HepG2 (cell line): Measurements from ENCODE around the gene CLIP2. TPM values are rescaled to one million over a fixed set of nuclear protein-coding genes. Genes with fewer than 3 reads are reported as not detected.

Source experiments
- FOXK1 ChIP-seq: sonication (generic); formaldehyde crosslinking; IDR thresholded peaks from 2 replicates; pipeline ENCODE4 v1.4.0; 2020; ENCODE audit warnings: low read depth, missing genetic modification reagents, borderline replicate concordance
- GATAD2A ChIP-seq: IDR thresholded peaks from 2 replicates; pipeline ENCODE4 v1.6.1; 2016
- MBNL3 ChIP-seq: fragments of 250-450 bp; sonication (Bioruptor Pico); conservative IDR thresholded peaks from 2 replicates; pipeline ENCODE4 v1.8.0; 2022; ENCODE audit warnings: mild to moderate bottlenecking, inconsistent platforms
- PITX1 ChIP-seq: sonication (generic); formaldehyde crosslinking; IDR thresholded peaks from 2 replicates; pipeline ENCODE4 v1.5.1; 2020; ENCODE audit warnings: mild to moderate bottlenecking, missing genetic modification reagents
- REPIN1 ChIP-seq: sonication (generic); formaldehyde crosslinking; IDR thresholded peaks from 2 replicates; pipeline ENCODE4 v1.8.0; 2022; ENCODE audit warnings: missing genetic modification reagents, low read depth, mild to moderate bottlenecking, borderline replicate concordance
- TCF12 ChIP-seq, 2 experiments: fragments of 450-650 bp in 1 of 2; sonication (generic) in 1 of 2; formaldehyde crosslinking in 1 of 2; IDR thresholded peaks; 2 replicates each; pipeline versions ENCODE4 v1.6.1 to v1.8.0; 2017 to 2022; ENCODE audit warnings: antibody characterized with exemption in 1 of 2, mild to moderate bottlenecking in 1 of 2, missing genetic modification reagents in 1 of 2, moderate library complexity in 1 of 2
- TFDP1 ChIP-seq: IDR thresholded peaks from 2 replicates; pipeline ENCODE4 v1.6.1; 2016; ENCODE audit warnings: missing compliant biosample characterization, missing genetic modification reagents, borderline replicate concordance
- ZBTB42 ChIP-seq: sonication (generic); formaldehyde crosslinking; IDR thresholded peaks from 2 replicates; pipeline ENCODE4 v1.5.0; 2020; ENCODE audit warnings: mild to moderate bottlenecking, missing genetic modification reagents
- ZFYVE20 ChIP-seq: sonication (generic); formaldehyde crosslinking; IDR thresholded peaks from 2 replicates; pipeline ENCODE4 v1.8.0; 2023; ENCODE audit warnings: low read depth, mild to moderate bottlenecking, moderate library complexity, missing genetic modification reagents, borderline replicate concordance
- ZNF121 ChIP-seq: sonication (generic); formaldehyde crosslinking; IDR thresholded peaks from 2 replicates; pipeline ENCODE4 v1.5.0; 2020; ENCODE audit warnings: mild to moderate bottlenecking, missing genetic modification reagents
- ZNF605 ChIP-seq: sonication (generic); formaldehyde crosslinking; IDR thresholded peaks from 2 replicates; pipeline ENCODE4 v1.8.0; 2022; ENCODE audit warnings: mild to moderate bottlenecking, missing genetic modification reagents
- ZNF891 ChIP-seq: sonication (generic); formaldehyde crosslinking; IDR thresholded peaks from 2 replicates; pipeline ENCODE4 v1.5.0; 2020; ENCODE audit warnings: mild to moderate bottlenecking, missing genetic modification reagents
- ZSCAN12 ChIP-seq: sonication (generic); formaldehyde crosslinking; IDR thresholded peaks from 2 replicates; pipeline ENCODE4 v1.9.0; 2021; ENCODE audit warnings: mild to moderate bottlenecking, missing genetic modification reagents
- polyA plus RNA-seq, 8 experiments: library from polyadenylated mRNA; depleted of rRNA in 3 of 8; stranded (reverse) in 7 of 8; unstranded in 1 of 8; fragments of >200 nt; fragmentation: Illumina TruSeq in 4 of 8; extraction: Trizol in 4 of 8; gene quantifications; 2 replicates each; pipeline versions ENCODE4 v1.2.1 to v1.2.3, GENCODE V29; 2011 to 2016; ENCODE audit warnings: low read depth in 4 of 8, missing spikeins in 1 of 8, mixed read lengths in 1 of 8; ENCODE audit not compliant: insufficient read depth in 1 of 8
- total RNA-seq, 5 experiments: library from RNA; depleted of rRNA; stranded (reverse); fragments of >200 nt; fragmentation: Illumina TruSeq; extraction: Trizol; gene quantifications; 2 replicates each; pipeline ENCODE4 v1.2.3, GENCODE V29; 2016; ENCODE audit warnings: low read depth in 1 of 5
- TF ChIP-seq, protein P1 (sequence below): sonication (generic); formaldehyde crosslinking; IDR thresholded peaks from 2 replicates; pipeline ENCODE4 v1.4.0; 2020; ENCODE audit warnings: missing genetic modification reagents
- TF ChIP-seq, protein P2 (sequence below): sonication (generic); formaldehyde crosslinking; IDR thresholded peaks from 2 replicates; pipeline ENCODE4 v1.4.0; 2020; ENCODE audit warnings: missing genetic modification reagents, borderline replicate concordance
- TF ChIP-seq, protein P3 (sequence below): sonication (generic); formaldehyde crosslinking; IDR thresholded peaks from 2 replicates; pipeline ENCODE4 v1.4.0; 2020; ENCODE audit warnings: missing genetic modification reagents
- TF ChIP-seq, protein P4 (sequence below), 2 experiments: sonication (generic) in 1 of 2; formaldehyde crosslinking in 1 of 2; IDR thresholded peaks; 2 replicates each; pipeline versions ENCODE4 v1.4.0 to v1.6.1; 2018 to 2020; ENCODE audit warnings: missing genetic modification reagents in 2 of 2, borderline replicate concordance in 1 of 2, low read depth in 1 of 2, mild to moderate bottlenecking in 1 of 2, missing biosample characterization in 1 of 2

Gene CLIP2
- total and polyA plus RNA-seq, 2 of the 13 experiments (the other 11 are each of a cell fraction or from before 2014, with no cell fraction given): 6.5 to 17.4 TPM

GRCh38 chr7:74417419-74417971 lies 128.3 kb downstream of the CLIP2 start (continued):
- no peak for TF ChIP-seq TFDP1 (CRISPR knock-in tag)
- TF ChIP-seq, protein P1, sequence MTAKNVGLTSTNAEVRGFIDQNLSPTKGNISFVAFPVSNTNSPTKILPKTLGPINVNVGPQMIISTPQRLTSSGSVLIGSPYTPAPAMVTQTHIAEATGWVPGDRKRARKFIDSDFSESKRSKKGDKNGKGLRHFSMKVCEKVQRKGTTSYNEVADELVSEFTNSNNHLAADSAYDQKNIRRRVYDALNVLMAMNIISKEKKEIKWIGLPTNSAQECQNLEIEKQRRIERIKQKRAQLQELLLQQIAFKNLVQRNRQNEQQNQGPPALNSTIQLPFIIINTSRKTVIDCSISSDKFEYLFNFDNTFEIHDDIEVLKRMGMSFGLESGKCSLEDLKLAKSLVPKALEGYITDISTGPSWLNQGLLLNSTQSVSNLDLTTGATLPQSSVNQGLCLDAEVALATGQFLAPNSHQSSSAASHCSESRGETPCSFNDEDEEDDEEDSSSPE: no peak
- peak; percentile 45 for TF ChIP-seq GATAD2A
- peak; percentile 89 for TF ChIP-seq ZNF121 (CRISPR knock-in tag)
- peak; percentile 71; the same call in 1 of the 2 replicates for TF ChIP-seq ZNF605
- no peak for TF ChIP-seq ZSCAN12
- peak; percentile 56; the same call in 1 of the 2 replicates for TF ChIP-seq PITX1
- TF ChIP-seq ZNF891 (CRISPR knock-in tag): peak; percentile 60; the same call in 1 of the 2 replicates
- TF ChIP-seq MBNL3 (CRISPR knock-in tag): no peak
- TF ChIP-seq FOXK1 (CRISPR knock-in tag): 0 out of 2 replicates have a peak, but pooled peaks have one; percentile 18
- TF ChIP-seq ZFYVE20: no peak
- TF ChIP-seq, protein P2, sequence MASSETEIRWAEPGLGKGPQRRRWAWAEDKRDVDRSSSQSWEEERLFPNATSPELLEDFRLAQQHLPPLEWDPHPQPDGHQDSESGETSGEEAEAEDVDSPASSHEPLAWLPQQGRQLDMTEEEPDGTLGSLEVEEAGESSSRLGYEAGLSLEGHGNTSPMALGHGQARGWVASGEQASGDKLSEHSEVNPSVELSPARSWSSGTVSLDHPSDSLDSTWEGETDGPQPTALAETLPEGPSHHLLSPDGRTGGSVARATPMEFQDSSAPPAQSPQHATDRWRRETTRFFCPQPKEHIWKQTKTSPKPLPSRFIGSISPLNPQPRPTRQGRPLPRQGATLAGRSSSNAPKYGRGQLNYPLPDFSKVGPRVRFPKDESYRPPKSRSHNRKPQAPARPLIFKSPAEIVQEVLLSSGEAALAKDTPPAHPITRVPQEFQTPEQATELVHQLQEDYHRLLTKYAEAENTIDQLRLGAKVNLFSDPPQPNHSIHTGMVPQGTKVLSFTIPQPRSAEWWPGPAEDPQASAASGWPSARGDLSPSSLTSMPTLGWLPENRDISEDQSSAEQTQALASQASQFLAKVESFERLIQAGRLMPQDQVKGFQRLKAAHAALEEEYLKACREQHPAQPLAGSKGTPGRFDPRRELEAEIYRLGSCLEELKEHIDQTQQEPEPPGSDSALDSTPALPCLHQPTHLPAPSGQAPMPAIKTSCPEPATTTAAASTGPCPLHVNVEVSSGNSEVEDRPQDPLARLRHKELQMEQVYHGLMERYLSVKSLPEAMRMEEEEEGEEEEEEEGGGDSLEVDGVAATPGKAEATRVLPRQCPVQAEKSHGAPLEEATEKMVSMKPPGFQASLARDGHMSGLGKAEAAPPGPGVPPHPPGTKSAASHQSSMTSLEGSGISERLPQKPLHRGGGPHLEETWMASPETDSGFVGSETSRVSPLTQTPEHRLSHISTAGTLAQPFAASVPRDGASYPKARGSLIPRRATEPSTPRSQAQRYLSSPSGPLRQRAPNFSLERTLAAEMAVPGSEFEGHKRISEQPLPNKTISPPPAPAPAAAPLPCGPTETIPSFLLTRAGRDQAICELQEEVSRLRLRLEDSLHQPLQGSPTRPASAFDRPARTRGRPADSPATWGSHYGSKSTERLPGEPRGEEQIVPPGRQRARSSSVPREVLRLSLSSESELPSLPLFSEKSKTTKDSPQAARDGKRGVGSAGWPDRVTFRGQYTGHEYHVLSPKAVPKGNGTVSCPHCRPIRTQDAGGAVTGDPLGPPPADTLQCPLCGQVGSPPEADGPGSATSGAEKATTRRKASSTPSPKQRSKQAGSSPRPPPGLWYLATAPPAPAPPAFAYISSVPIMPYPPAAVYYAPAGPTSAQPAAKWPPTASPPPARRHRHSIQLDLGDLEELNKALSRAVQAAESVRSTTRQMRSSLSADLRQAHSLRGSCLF: no peak
- TF ChIP-seq REPIN1 (CRISPR knock-in tag): 0 out of 2 replicates have a peak, but pooled peaks have one; percentile 31
- TF ChIP-seq ZBTB42 (CRISPR knock-in tag): no peak
- TF ChIP-seq TCF12 (IDR thresholded peaks at IDR 0.05): no peak
- TF ChIP-seq TCF12 (CRISPR knock-in tag; IDR thresholded peaks at IDR 0.05): no peak
- TF ChIP-seq, protein P3, sequence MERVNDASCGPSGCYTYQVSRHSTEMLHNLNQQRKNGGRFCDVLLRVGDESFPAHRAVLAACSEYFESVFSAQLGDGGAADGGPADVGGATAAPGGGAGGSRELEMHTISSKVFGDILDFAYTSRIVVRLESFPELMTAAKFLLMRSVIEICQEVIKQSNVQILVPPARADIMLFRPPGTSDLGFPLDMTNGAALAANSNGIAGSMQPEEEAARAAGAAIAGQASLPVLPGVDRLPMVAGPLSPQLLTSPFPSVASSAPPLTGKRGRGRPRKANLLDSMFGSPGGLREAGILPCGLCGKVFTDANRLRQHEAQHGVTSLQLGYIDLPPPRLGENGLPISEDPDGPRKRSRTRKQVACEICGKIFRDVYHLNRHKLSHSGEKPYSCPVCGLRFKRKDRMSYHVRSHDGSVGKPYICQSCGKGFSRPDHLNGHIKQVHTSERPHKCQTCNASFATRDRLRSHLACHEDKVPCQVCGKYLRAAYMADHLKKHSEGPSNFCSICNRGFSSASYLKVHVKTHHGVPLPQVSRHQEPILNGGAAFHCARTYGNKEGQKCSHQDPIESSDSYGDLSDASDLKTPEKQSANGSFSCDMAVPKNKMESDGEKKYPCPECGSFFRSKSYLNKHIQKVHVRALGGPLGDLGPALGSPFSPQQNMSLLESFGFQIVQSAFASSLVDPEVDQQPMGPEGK (CRISPR knock-in tag): peak; percentile 33; the same call in 1 of the 2 replicates
- TF ChIP-seq, protein P4, sequence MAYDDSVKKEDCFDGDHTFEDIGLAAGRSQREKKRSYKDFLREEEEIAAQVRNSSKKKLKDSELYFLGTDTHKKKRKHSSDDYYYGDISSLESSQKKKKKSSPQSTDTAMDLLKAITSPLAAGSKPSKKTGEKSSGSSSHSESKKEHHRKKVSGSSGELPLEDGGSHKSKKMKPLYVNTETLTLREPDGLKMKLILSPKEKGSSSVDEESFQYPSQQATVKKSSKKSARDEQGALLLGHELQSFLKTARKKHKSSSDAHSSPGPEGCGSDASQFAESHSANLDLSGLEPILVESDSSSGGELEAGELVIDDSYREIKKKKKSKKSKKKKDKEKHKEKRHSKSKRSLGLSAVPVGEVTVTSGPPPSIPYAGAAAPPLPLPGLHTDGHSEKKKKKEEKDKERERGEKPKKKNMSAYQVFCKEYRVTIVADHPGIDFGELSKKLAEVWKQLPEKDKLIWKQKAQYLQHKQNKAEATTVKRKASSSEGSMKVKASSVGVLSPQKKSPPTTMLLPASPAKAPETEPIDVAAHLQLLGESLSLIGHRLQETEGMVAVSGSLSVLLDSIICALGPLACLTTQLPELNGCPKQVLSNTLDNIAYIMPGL (CRISPR knock-in tag; IDR thresholded peaks at IDR 0.05; ENCODE audit: borderline replicate concordance in 1 of 2, low read depth in 1 of 2): 0 out of 4 replicates have a peak, but pooled peaks of 1 of the 2 experiments have one; percentile 59
